Erythroblast (primary cell): Measurements from ENCODE around the gene ZIC5.
A peak's percentile ranks its signal among the peaks of the same experiment; 100 is the strongest.

ENCODE experiments used
- DNase-seq, 2 experiments: peaks; one replicate each; lab custom pipeline; 2025; lab: John Stamatoyannopoulos, UW
- GATA1 ChIP-seq: IDR thresholded peaks from 2 replicates; pipeline ENCODE4 v1.6.1; 2011; ENCODE audit warnings: low read depth, mild to moderate bottlenecking, control low read depth, low read length, moderate library complexity
- POLR2A ChIP-seq: IDR thresholded peaks from 2 replicates; pipeline ENCODE4 v1.6.1; 2011; ENCODE audit warnings: mild to moderate bottlenecking, low read length

The ZIC5 gene

DNA sequence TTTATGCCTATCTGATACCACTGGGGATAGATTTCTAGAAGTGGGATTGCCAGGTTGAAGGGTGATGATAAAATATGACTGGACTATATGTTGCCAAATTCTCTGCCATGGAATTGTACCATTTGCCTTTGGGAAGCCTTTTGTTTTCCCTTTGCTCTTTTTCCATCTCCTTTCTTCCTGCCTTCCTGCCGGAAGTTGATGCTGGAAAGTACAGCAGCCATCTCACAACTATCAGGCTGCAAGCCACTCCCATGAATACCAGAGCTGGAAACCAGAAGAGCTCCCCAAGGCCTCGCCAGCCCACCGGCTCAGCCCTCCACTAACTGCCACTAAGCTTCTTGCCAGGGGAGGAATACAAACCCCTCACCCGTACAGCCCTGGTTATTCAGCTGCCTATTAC is 29.7 kb downstream of the ZIC5 start:
- no peak for TF ChIP-seq GATA1
- no peak for TF ChIP-seq POLR2A
- DNase-seq, result no peak

- DNase-seq, result no peak
- TF ChIP-seq GATA1 (no peak), POLR2A (no peak)
These were observed 30.5 kb downstream of the ZIC5 start for GRCh38 chr13:99941086-99941485.

GRCh38 chr13:99938635-99939034 is 32.9 kb downstream of the ZIC5 start:
- DNase-seq, result no peak
- TF ChIP-seq GATA1 (no peak), POLR2A (no peak)

- DNase-seq, result peak; percentile 11 to 20
- TF ChIP-seq POLR2A (no peak), GATA1 (no peak)
These were observed 35.8 kb downstream of the ZIC5 start for GRCh38 chr13:99935772-99936171.

GRCh38 chr13:99932912-99933311 is 38.7 kb downstream of the ZIC5 start:
- no peak for DNase-seq
- TF ChIP-seq GATA1, result no peak
- no peak for TF ChIP-seq POLR2A

GRCh38 chr13:99930925-99931324 is 40.6 kb downstream of the ZIC5 start:
- TF ChIP-seq GATA1 (no peak), POLR2A (no peak)

DNA sequence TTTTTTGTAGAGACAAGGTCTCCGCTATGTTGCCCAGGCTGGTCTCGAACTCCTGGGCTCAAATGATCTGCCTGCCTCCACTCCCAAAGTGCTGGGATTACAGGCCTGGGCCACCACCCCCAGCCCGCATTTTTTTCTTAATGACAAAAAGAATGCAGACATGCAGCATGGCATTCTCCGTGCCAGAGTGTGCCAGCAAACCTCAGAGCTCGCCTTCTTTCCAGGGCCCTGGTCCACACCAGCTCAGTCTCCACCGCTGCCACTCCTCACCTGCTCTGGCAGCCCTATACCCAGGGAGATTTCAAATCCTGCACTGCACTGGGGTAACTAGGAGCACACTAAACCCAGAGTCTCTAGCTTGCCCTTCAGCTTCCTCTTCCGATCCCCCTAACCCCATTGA is 41.7 kb downstream of the ZIC5 start:
- no peak for DNase-seq
- no peak for TF ChIP-seq GATA1
- TF ChIP-seq POLR2A, result no peak

More at GRCh38 chr13:99930925-99931324, 40.6 kb downstream of the ZIC5 start:
- DNase-seq, result no peak

- DNase-seq, result no peak
- TF ChIP-seq GATA1 (no peak), POLR2A (no peak)
These were observed 45.4 kb downstream of the ZIC5 start for GRCh38 chr13:99926014-99926731.

DNA sequence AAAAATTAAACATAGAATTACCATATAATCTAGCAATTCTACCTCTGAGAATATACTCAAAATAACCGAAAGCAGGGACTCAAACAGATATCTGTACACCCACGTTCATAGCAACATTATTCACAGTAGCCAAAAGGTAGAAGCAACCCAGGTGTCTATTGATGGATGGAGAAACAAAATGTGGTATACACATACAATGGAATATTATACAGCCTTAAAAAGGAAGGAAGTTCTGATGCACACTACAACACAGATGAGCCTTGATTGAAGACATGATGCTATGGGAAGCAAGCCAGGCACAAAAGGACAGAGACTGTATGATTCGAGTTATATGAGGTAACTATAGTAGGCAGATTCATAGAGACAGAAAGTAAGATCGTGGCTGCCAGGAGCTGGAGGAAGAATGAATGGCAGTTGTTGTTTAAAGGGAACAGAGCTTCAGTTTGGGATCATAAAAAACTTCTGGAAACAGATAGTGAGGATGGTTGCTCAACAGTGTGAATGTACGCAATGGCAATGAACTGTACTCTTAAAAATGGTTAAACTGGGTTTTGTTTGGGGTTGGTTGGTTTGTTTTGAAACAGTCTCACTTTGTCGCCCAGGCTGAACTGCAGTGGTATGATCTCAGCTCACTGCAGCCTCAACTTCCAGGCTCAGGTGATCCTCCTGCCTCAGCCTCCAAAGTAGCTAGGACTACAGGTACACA is 47.5 kb downstream of the ZIC5 start:
- no peak for DNase-seq
- no peak for TF ChIP-seq GATA1
- TF ChIP-seq POLR2A, result no peak

GRCh38 chr13:99922631-99923404 is 48.7 kb downstream of the ZIC5 start:
- DNase-seq, result no peak
- TF ChIP-seq POLR2A (no peak), GATA1 (no peak)

DNA sequence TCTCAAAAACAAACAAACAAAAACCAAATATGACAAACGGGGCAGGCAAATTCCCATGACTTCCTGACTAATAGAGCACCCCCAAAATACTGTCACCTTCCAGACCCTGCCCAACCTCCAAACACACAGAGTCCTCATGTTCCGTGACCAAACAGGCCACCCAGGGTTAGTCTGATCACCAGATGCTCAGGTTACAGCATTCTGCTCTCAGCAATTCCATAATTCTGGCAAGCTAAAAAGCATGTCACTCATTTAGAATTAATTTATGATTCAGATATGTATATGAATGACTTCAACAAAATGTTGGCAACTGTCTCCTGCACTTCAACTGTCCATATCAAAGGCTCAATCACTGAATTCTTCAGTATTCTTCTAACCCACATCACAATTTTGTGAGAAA is 52.4 kb downstream of the ZIC5 start:
- TF ChIP-seq GATA1 (no peak), POLR2A (no peak)
- no peak for DNase-seq

DNA sequence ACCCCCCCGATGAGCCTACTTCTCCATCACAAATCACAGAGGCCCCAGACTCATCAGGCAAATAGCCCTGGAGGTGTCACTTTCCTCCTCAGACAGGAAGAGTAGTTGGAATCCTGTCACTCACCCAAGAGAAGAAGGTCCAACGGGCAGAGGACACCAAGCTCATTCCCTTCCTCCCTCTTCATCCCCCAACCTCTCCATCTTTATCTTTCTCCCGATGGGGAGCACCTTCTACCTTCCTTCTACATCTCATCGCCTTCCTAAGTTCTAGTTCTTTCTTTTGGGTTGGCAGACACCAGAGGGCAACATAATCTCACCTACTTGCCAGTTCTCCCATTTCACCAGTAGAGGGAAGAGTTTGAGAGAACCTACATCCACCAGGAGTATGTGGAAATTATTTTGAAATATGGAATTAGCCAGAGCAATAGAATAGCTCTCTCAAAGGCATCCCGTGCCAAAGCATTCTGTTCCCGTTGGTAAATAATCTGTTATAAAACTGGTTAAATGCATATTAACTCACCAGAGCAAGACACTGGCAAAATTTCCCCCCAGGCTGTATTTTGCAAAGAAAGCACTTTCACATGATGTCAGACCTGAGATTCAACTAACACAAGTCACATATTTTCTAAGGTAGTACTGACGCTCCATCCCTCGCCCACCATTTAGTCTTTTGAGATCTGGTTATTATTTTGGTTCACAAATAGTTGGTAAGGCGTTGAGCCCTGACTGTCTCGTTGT is 55.0 kb downstream of the ZIC5 start:
- peak; percentile 50 to 62 for DNase-seq
- TF ChIP-seq GATA1 (no peak), POLR2A (no peak)

- TF ChIP-seq POLR2A (no peak), GATA1 (no peak)
- DNase-seq, result no peak
These were observed 58.4 kb downstream of the ZIC5 start for GRCh38 chr13:99913167-99913566.
